Measurements from ENCODE around the gene SLIT3. TPM values are rescaled to one million over a fixed set of nuclear protein-coding genes. Genes with fewer than 3 reads are reported as not detected.
"Not testable (repeated sequence)": the region's sequence is repeated elsewhere in the genome, so short reads cannot be mapped to it uniquely, and the experiment has no call there.

SLIT3 gene
- total RNA-seq, 1 donor from 2014 or later: 52.8 TPM

DNA sequence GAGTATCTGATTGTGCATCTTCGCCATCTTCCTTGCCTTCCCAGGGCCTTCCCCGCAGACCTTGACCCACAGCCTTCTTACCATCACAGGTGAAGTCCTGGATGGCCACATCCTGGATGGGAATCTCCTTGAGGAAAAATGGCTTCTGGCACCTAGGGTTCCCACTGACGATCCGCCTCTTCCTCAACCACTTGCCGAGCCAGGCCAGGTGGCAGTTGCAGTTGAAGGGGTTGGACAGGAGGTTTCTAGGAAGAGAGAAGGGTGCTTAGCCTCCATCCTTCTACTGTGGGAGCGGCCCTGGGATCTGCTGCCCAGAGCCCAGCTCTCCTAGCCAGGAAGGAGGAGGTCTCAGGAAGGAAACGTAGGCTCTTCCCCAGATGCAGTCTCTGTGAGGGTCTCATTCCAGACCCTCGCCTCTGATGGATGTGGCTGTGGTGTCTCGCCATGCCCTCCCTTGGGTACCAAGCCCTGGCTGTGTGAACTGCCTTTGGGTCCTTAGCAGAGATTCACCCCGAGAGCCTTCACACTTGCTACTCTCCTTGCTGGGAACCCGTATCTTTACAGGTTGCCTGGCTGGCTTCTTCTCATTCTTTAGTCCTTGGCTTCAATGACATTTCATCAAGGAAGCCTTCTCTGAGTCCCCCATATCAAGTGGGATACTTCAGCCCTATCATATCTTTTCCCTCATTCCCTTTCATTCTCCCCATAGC lies 551.4 kb downstream of the SLIT3 start:
- Histone ChIP-seq H3K9me3 (no peaks in the 10 kb centered on the region), H3K36me3 (peaks cover 0 to 20% of the 10 kb centered on the region in 2 donors), H3K4me3 (no peak overlapping the region), H3K4me1 (no peaks in the 10 kb centered on the region), H3K27ac (no peak overlapping the region), H3K27me3 (no peaks in the 10 kb centered on the region)
- TF ChIP-seq, protein P1, sequence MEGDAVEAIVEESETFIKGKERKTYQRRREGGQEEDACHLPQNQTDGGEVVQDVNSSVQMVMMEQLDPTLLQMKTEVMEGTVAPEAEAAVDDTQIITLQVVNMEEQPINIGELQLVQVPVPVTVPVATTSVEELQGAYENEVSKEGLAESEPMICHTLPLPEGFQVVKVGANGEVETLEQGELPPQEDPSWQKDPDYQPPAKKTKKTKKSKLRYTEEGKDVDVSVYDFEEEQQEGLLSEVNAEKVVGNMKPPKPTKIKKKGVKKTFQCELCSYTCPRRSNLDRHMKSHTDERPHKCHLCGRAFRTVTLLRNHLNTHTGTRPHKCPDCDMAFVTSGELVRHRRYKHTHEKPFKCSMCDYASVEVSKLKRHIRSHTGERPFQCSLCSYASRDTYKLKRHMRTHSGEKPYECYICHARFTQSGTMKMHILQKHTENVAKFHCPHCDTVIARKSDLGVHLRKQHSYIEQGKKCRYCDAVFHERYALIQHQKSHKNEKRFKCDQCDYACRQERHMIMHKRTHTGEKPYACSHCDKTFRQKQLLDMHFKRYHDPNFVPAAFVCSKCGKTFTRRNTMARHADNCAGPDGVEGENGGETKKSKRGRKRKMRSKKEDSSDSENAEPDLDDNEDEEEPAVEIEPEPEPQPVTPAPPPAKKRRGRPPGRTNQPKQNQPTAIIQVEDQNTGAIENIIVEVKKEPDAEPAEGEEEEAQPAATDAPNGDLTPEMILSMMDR (IDR thresholded peaks at IDR 0.05): no peak
- TF ChIP-seq POLR2AphosphoS5 (IDR thresholded peaks at IDR 0.05; ENCODE audit: insufficient read depth in 1 of 2, low read depth in 1 of 2) (no peak), POLR2A (IDR thresholded peaks at IDR 0.05) (no peak)
- peak; percentile 76 to 79 for DNase-seq (ENCODE audit: extremely low spot score in 2 of 2)
- intact Hi-C loops (cut with DNase I): no loop called here

DNA sequence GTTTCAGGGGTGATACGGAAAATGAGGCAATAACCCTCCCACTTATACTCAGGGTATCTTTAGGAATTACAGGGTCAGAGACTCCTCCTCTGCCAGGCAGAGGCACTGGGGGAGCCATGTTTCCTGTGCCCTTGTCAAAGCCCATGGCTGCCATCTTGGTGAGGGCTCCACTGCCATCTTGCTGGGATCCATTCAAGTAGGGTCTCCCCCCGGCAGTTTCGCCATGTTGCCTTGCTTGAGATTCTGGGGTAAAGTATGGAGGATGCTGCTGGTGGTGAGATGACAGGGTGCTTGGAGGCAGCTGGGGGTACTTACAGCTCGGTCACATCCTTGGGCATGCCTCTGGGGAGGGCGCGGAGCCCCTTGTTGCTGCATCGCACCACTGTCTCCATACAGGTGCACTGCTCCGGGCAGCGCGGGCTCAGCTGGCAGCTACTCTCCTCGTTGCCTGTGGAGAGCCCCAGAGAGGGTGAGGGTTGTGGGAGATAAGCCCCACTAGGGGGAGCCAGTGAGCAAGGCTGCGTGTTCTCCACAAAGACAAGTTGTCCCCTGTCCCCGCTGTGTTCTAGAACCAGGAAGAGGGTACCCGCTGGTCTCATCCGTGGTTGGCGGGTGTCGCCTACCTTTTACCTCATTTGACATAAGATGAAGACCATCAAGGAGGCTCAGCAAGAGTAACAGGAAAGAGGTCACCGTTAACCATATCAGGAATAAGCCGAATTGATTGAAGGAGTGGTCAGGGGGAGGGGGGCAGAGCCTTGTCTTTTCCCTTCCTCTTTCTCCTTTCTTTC lies 552.8 kb downstream of the SLIT3 start:
- H3K27ac ChIP-seq: no peak overlapping the region
- TF ChIP-seq POLR2A (IDR thresholded peaks at IDR 0.05) (no peak), POLR2AphosphoS5 (IDR thresholded peaks at IDR 0.05; ENCODE audit: insufficient read depth in 1 of 2, low read depth in 1 of 2) (no peak)
- TF ChIP-seq, protein P1 (IDR thresholded peaks at IDR 0.05): no peak
- peak; percentile 64 to 80 for DNase-seq (ENCODE audit: extremely low spot score in 2 of 2)
- H3K9me3 ChIP-seq: no peaks in the 10 kb centered on the region
- H3K4me1 ChIP-seq: no peaks in the 10 kb centered on the region
- peaks cover 0 to 19% of the 10 kb centered on the region in 2 donors for H3K36me3 ChIP-seq
- H3K27me3 ChIP-seq: no peaks in the 10 kb centered on the region
- intact Hi-C loops (cut with DNase I): no loop called here
- no peak overlapping the region for H3K4me3 ChIP-seq

DNA sequence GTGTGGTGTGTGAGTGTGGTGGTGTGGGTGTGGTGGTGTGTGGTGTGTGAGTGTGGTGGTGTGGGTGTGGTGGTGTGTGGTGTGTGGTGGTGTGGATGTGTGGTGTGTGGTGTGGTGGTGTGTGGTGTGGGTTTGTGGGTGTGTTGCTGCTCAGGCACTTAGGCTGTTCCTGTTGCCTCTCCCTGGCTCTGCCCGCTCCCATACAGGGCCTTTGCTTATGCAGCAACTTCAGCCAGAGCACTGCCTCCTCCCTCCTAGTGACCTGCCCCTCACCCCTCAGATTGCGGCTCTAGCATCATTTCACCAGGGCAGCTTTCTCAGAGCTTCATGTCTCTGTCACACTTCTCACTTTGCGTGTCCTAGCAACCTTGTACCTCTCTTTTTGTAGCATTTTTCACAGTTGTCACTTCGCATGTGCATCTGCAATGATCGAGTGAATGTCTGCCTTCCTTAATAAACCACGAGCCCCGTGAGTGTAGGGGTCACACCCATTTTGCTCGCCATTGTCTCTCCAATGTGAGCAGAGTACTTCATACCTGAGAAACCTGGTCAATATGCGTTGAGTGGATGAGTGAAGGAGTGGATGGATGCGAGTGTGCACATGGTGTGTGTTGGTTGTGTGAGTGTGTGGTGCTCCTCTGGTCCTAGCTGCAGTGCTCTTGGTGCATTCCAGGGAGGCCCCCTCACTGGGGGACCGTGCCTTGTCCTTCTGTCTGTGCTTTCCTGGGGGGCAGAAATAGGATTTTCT lies 553.9 kb downstream of the SLIT3 start:
- no peaks in the 10 kb centered on the region for H3K27me3 ChIP-seq
- no peaks in the 10 kb centered on the region for H3K9me3 ChIP-seq
- H3K27ac ChIP-seq: no peak overlapping the region
- no peak overlapping the region for H3K4me3 ChIP-seq
- peak; percentile 71 to 77 for DNase-seq (ENCODE audit: extremely low spot score in 2 of 2)
- intact Hi-C loops (cut with DNase I): no loop called here
- H3K36me3 ChIP-seq: peaks cover 0 to 15% of the 10 kb centered on the region in 2 donors
- no peaks in the 10 kb centered on the region for H3K4me1 ChIP-seq
- no peak for TF ChIP-seq POLR2AphosphoS5 (IDR thresholded peaks at IDR 0.05; ENCODE audit: insufficient read depth in 1 of 2, low read depth in 1 of 2)
- TF ChIP-seq POLR2A (IDR thresholded peaks at IDR 0.05): no peak
- TF ChIP-seq, protein P1 (IDR thresholded peaks at IDR 0.05): no peak

DNA sequence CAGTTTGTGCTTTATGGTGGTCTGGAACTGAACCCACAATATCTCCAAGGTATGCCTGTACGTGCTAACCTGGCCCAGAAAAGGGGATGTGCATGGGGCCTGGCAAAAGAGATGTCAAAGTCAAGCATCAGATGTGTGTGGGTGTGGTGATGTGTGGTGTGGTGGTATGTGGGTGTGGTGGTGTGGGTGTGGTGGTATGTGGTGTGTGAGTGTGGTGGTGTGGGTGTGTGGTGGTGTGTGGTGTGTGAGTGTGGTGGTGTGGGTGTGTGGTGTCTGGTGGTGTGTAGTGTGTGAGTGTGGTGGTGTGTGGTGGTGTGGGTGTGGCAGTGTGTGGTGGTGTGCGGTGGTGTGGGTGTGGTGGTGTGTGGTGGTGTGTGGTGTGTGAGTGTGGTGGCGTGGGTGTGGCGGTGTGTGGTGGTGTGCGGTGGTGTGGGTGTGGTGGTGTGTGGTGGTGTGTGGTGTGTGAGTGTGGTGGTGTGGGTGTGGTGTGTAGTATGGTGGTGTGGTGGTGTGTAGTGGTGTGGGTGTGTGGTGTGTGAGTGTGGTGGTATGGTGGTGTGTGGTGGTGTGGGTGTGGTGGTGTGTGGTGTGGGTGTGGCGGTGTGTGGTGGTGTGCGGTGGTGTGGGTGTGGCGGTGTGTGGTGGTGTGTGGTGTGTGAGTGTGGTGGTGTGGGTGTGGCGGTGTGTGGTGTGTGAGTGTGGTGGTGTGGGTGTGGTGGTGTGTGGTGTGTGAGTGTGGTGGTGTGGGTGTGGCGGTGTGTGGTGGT lies 554.6 kb downstream of the SLIT3 start:
- H3K4me3 ChIP-seq; H3K9me3 ChIP-seq; H3K36me3 ChIP-seq; H3K27me3 ChIP-seq; H3K4me1 ChIP-seq; intact Hi-C loops (cut with DNase I); H3K27ac ChIP-seq: not testable (repeated sequence)
- DNase-seq (ENCODE audit: extremely low spot score in 2 of 2): peak; percentile 40 to 79

DNA sequence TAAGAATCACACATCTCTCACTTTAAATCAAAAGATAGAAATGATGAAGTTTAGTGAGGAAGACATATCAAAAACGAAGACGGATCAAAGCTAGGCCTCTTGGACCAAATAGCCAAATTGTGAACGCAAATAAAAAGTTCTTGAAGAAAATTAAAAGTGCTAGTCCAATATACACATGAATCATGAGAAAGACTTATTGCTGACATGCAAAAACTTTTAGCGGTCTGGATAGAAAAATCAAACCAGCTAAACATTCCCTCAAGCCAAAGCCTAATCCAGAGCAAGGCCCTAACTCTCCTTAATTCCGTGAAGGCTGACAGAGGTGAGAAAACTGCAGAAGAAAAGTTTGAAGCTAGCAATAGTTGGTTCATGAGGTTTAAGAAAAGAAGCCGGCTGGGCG lies 557.3 kb downstream of the SLIT3 start:
- Histone ChIP-seq H3K36me3 (peaks cover 0 to 8% of the 10 kb centered on the region in 2 donors), H3K4me1 (peaks cover 9% of the 10 kb centered on the region), H3K4me3 (no peak overlapping the region), H3K9me3 (no peaks in the 10 kb centered on the region), H3K27me3 (no peaks in the 10 kb centered on the region), H3K27ac (no peak overlapping the region)
- intact Hi-C loops (cut with DNase I): no loop called here
- no peak for TF ChIP-seq POLR2AphosphoS5 (IDR thresholded peaks at IDR 0.05; ENCODE audit: insufficient read depth in 1 of 2, low read depth in 1 of 2)
- TF ChIP-seq POLR2A (IDR thresholded peaks at IDR 0.05): no peak
- TF ChIP-seq, protein P1 (IDR thresholded peaks at IDR 0.05): no peak
- no peak for DNase-seq (ENCODE audit: extremely low spot score in 2 of 2)

DNA sequence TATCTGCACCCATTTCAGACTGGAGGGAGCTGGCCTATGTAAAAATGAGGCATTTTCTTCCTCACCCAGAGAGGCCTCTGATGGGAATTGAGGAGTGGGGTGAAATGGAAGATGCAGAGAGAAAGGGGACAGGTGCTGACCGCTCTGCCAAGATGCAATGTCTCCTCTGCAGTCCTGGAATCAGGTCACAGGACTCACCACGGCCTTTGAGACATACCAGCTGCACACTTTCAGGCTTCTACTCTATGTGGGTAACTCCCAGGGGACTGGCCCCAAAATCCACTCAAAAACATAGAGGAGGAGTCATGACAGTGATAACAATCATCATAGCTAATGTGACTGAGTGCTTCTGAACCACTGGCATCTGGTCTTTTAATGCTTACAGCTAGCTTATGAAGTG lies 558.6 kb downstream of the SLIT3 start:
- DNase-seq (ENCODE audit: extremely low spot score in 2 of 2): peak; percentile 9 to 62
- H3K36me3 ChIP-seq; intact Hi-C loops (cut with DNase I); H3K27ac ChIP-seq; H3K4me3 ChIP-seq; H3K9me3 ChIP-seq; H3K27me3 ChIP-seq; H3K4me1 ChIP-seq: not testable (repeated sequence)
